ENCODE results near the gene CFDP1. TPM values are rescaled to one million over a fixed set of nuclear protein-coding genes. Genes with fewer than 3 reads are reported as not detected.
A peak's percentile ranks its signal among the peaks of the same experiment; 100 is the strongest.

CFDP1 gene
- total and polyA plus RNA-seq, 2 of the 13 experiments (the other 11 are each of a cell fraction or from before 2014, with no cell fraction given), result 78.6 to 153 TPM

- TF ChIP-seq PHB2 (IDR thresholded peaks at IDR 0.05; ENCODE audit: partially characterized antibody), result no peak
- TF ChIP-seq ATF3 (CRISPR knock-in tag; IDR thresholded peaks at IDR 0.05), result peak; percentile 61
- no peak; a peak in 2 of 4 replicates for TF ChIP-seq REST (IDR thresholded peaks at IDR 0.05; ENCODE audit: borderline replicate concordance in 1 of 2, low read depth in 1 of 2, low read length in 2 of 2)
- TF ChIP-seq DR1 (CRISPR knock-in tag; IDR thresholded peaks at IDR 0.05), result peak; percentile 82
- TF ChIP-seq NR2F2 (IDR thresholded peaks at IDR 0.05; ENCODE audit: borderline replicate concordance, low read depth), result no peak
- TF ChIP-seq, protein P1, sequence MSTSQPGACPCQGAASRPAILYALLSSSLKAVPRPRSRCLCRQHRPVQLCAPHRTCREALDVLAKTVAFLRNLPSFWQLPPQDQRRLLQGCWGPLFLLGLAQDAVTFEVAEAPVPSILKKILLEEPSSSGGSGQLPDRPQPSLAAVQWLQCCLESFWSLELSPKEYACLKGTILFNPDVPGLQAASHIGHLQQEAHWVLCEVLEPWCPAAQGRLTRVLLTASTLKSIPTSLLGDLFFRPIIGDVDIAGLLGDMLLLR (CRISPR knock-in tag; IDR thresholded peaks at IDR 0.05), result peak; percentile 80; the same call in 1 of the 2 replicates
- TF ChIP-seq, protein P2, sequence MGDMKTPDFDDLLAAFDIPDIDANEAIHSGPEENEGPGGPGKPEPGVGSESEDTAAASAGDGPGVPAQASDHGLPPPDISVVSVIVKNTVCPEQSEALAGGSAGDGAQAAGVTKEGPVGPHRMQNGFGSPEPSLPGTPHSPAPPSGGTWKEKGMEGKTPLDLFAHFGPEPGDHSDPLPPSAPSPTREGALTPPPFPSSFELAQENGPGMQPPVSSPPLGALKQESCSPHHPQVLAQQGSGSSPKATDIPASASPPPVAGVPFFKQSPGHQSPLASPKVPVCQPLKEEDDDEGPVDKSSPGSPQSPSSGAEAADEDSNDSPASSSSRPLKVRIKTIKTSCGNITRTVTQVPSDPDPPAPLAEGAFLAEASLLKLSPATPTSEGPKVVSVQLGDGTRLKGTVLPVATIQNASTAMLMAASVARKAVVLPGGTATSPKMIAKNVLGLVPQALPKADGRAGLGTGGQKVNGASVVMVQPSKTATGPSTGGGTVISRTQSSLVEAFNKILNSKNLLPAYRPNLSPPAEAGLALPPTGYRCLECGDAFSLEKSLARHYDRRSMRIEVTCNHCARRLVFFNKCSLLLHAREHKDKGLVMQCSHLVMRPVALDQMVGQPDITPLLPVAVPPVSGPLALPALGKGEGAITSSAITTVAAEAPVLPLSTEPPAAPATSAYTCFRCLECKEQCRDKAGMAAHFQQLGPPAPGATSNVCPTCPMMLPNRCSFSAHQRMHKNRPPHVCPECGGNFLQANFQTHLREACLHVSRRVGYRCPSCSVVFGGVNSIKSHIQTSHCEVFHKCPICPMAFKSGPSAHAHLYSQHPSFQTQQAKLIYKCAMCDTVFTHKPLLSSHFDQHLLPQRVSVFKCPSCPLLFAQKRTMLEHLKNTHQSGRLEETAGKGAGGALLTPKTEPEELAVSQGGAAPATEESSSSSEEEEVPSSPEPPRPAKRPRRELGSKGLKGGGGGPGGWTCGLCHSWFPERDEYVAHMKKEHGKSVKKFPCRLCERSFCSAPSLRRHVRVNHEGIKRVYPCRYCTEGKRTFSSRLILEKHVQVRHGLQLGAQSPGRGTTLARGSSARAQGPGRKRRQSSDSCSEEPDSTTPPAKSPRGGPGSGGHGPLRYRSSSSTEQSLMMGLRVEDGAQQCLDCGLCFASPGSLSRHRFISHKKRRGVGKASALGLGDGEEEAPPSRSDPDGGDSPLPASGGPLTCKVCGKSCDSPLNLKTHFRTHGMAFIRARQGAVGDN (CRISPR knock-in tag; IDR thresholded peaks at IDR 0.05), result peak; percentile 88
- TF ChIP-seq KMT2A (CRISPR knock-in tag; IDR thresholded peaks at IDR 0.05), result peak; percentile 79
- TF ChIP-seq MIXL1 (CRISPR knock-in tag; IDR thresholded peaks at IDR 0.05), result no peak
- TF ChIP-seq KAT2B (IDR thresholded peaks at IDR 0.05; ENCODE audit: borderline replicate concordance, low read depth, low read length), result no peak
- TF ChIP-seq ZNF224 (CRISPR knock-in tag; IDR thresholded peaks at IDR 0.05), result no peak
- TF ChIP-seq PCBP2 (optimal IDR thresholded peaks at IDR 0.05; ENCODE audit: low read depth, low read length, poor library complexity, severe bottlenecking), result no peak
- TF ChIP-seq, protein P3, sequence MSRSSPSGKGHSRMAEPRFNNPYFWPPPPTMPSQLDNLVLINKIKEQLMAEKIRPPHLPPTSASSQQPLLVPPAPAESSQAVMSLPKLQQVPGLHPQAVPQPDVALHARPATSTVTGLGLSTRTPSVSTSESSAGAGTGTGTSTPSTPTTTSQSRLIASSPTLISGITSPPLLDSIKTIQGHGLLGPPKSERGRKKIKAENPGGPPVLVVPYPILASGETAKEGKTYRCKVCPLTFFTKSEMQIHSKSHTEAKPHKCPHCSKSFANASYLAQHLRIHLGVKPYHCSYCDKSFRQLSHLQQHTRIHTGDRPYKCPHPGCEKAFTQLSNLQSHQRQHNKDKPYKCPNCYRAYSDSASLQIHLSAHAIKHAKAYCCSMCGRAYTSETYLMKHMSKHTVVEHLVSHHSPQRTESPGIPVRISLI (CRISPR knock-in tag; IDR thresholded peaks at IDR 0.05; ENCODE audit: borderline replicate concordance), result peak; percentile 75
- peak; percentile 44; the same call in 1 of the 2 replicates for TF ChIP-seq ZBTB44 (CRISPR knock-in tag; IDR thresholded peaks at IDR 0.05)
- TF ChIP-seq ZNF235 (CRISPR knock-in tag; IDR thresholded peaks at IDR 0.05; ENCODE audit: borderline replicate concordance), result peak; percentile 94; the same call in 1 of the 2 replicates
These were observed 167.2 kb downstream of the CFDP1 start (continued) for GRCh38 chr16:75265911-75266701.

Measured in HepG2 (cell line).